Forelimb muscle (tissue), 1 donor: ENCODE measurements around the gene RIMS1. TPM values are rescaled to one million over a fixed set of nuclear protein-coding genes. Genes with fewer than 3 reads are reported as not detected.
"Not testable (repeated sequence)": the region's sequence is repeated elsewhere in the genome, so short reads cannot be mapped to it uniquely, and the experiment has no call there.

Experiments used
- DNase-seq: peaks from one replicate; pipeline ENCODE4 v3.0.0-alpha.2; 2013; ENCODE audit warnings: low read depth
- polyA plus RNA-seq: library from polyadenylated mRNA; unstranded; fragments of 120-200 nt; gene quantifications from one replicate; pipeline ENCODE4 v1.2.1, GENCODE V29; 2013; ENCODE audit not compliant: insufficient read length

Gene RIMS1
- polyA plus RNA-seq, 1 donor: 0.75 TPM

DNA sequence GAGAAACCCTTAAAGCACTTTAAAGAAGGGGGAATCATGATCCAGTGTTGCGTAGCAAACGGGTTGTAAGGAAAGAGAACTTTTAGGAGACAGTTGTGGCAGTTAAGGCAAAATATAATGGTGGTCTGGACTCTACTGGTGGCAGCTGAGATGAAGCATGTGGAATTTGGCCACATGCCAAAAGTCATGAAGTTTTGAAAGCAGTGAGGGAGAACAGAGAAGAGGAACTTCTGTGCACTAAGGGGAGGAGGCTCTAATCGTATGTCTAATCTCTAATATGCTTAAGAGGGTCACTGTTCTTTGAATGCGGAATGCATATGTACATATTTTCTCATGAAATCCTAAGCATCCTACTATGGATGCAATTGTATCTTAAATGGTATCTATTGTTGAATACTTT lies 91.5 kb downstream of the RIMS1 start:
- no peak for DNase-seq

DNA sequence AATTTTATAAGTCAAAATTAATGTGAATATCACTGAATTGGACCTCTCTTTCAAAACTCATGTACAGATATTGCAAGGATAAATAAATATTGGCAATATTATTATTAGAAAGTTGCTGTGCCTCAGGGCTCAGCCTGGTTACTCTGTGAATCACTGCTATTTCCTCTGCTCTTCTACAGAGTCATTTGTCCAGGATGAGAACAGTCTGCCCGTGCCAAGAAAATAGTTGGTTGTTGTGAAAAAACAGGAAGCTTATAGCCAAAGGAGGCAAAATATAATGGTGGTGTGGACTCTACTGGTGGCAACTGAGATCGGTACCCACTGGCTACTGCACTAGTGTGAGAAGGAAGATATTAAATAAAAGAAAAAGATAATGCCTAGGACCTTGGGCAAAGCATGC lies 93.6 kb downstream of the RIMS1 start:
- DNase-seq: no peak

DNA sequence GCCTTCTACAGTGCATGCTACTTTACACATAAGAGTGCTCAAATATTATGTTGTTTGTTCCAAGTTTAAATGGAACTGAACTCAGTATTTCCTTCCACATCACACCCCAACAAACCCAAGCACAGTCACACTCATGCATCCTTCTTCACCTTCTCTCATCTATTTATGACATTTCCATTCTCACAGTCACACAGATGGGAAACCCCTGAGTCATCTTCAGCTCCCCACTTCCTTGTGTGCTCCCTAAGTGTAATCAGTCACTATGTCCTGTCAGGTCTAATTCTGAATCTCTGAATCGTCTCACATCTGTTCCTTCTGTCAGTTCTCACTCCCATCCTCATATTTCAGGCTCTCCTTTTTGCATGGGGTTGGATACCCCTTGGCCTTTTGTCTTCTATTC lies 96.0 kb downstream of the RIMS1 start:
- DNase-seq: no peak

DNA sequence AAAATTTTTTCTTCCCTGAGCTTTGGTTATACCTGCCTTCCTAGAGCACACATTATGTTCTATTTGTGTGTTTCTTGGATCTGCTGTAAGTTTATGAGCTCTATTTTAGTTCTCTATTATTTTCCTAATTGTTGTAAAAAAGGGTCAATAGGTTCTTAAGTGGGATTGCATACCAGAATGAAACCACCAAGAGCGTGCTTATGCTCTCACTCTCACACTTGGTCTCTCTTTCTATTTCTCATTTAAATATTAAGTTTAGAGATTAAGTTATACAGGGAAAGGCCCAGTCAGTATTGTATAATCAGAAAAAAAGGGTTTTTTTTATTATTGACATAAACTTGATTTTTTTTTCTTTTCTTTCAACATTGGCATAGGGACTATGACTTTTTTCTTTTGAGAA lies 96.8 kb downstream of the RIMS1 start:
- no peak for DNase-seq

DNA sequence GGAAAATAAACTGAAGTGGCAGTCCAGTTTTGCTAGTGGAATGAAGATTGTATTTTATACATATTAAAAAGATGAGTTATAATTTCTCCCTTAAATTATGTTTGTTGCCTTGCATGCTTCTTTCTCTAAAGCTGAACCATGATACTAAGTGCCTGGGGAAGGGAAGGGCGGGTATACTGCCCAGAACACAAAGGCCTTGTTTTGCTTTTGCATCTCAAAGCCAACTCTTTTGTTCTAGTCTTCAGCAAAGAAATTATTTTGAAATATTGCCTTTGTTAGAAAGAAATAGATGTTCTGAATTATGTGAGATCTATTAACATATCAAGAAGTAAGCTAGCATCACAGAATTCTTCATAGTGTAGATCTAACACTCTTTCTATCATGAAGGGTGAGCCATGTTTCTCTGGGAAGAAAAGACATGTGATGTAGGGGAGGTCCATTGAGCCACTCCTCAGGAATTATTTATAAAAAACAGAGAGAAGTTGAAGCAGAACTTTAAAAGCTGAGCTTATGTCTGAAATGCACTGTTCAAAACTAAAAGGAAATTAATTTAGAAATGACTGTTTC lies 108.4 kb downstream of the RIMS1 start:
- DNase-seq: no peak

DNA sequence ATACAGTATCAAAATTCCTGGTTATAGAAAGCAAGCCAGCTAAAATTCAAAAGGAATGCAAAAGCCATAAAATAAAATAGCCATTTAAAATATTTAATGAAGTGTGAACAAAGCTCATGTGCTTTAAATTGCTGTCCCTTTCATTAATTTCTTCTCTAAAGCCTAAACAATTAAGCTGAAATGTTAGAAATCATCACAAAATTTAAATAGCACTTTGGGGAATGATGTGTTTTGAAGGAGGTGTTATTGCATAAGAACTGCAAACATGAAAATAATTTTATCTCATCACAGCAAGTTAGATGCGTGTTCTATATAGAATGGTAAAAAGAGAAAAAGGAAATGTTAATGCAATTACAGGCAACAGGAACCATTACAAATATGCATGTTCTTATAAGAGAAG lies 111.0 kb downstream of the RIMS1 start:
- no peak for DNase-seq

DNA sequence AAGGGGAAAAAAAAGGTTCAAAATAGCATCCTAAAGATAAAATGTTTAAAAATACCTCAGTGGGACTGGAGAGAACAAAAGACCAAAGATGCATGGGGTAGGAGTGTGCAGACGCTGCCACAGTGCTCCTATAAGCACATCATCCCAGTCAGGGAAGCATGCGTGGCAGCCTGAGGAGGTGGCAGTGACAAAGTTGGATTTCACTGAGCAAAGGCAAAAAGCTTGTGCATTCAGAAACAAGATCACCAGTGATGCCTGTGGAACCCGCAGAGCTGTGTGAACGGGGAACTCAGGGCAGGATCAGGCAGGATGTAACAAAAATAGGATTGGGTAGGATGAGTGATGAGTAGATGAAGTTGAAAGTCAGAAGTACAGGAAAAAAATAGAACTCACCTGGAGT lies 116.1 kb downstream of the RIMS1 start:
- DNase-seq: no peak

DNA sequence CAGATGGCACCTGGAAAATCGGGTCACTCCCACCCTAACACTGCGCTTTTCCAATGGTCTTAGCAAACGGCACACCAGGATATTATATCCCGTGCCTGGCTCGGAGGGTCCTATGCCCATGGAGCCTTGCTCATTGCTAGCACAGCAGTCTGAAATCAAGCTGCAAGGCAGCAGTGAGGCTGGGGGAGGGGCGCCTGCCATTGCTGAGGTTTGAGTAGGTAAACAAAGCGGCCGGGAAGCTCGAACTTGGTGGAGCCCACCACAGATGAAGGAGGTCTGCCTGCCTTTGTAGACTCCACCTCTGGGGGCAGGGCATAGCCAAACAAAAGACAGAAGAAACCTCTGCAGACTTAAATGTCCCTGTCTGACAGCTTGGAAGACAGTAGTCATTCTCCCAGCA lies 120.2 kb downstream of the RIMS1 start:
- not testable (repeated sequence) for DNase-seq

DNA sequence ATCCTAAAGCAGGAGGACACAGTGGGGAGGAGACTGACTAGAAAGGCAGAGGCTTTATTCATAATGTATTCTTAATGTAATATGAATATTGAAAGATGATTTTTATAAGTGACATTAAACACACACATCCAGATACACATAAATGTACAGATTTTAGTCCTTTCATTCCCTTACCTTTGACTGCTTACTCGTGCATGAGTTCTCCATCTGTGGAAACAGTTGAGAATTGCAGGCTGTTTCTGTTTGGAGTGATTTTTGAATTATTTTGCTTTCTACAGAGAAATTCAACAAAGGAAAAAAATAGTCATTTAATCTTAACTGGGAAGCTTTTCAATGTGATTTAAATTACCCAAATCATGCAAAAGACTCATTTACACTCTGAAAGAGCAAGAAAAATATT lies 136.5 kb downstream of the RIMS1 start:
- no peak for DNase-seq

DNA sequence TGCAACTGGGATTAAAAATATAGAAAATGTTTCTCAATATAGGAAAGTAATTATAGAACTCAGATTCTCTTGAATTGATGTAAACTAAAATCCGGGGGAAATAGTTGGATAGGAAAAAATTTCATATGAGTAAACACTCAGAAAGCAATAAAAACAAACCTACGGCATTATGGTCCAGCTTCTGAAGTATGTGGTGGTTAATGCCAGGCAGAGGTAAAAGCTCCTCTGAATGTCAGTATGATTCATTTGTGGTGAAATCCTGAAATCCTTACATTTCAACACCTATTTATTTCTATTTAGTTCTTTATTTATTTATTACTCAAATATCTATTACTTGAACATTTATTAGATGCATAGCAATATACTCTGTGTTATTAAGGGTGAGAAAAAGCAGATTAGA lies 145.1 kb downstream of the RIMS1 start:
- no peak for DNase-seq

DNA sequence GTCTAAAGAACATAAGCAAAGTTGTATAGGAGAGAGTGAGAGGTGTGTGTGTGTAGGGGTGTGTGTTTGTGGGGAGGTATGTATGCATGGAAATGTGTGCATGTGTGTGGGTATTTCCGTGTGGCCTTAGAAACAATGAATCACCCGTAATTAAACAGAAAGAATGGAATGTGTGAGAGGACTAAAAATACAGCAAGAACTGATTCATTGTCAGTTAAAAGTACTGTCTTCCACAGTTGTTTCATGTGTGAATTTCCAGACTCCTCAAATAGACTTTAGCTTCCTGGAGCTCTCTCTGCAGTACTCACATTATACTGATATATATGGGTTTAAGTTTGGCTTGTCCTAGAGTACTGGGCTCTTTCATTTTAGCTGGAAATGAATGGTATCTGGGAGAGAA lies 145.7 kb downstream of the RIMS1 start:
- DNase-seq: no peak

DNA sequence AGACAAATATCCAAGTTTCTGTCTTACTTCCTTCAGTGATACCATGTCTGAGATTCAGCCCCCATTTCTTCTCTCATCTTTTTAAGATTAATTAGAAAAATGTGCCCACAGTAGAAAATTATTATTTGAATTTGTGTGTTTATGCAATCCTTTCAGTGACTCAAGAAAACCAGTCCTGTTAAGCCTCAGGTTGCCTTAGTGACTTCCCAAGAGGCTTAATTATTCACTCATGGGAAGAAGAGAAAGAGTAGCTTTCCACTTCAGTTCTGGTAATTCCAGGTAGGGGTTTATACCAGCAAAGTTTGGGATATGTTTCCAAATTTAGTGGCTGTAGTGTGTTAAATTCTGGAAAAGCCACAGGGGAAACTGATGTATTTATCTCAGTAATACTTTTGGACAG lies 149.1 kb downstream of the RIMS1 start:
- no peak for DNase-seq

DNA sequence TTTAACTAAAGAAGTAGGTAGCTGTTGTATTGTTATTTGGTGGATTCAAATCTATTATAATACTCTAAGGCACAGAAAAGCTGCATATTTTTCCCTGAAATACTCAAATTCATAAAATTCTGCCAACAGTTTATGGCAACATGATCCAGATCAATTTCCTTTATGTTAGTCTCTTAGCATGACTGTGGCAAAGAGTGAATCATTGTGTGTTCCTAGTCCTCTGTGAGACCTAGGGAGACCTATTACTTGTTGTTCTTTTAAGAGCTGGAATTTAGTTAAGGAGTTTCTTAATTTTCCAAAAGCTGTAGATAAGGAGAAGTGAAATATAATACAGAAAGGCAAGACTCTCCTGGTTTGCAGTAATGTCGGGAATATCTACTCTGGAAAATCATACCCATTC lies 149.6 kb downstream of the RIMS1 start:
- no peak for DNase-seq

DNA sequence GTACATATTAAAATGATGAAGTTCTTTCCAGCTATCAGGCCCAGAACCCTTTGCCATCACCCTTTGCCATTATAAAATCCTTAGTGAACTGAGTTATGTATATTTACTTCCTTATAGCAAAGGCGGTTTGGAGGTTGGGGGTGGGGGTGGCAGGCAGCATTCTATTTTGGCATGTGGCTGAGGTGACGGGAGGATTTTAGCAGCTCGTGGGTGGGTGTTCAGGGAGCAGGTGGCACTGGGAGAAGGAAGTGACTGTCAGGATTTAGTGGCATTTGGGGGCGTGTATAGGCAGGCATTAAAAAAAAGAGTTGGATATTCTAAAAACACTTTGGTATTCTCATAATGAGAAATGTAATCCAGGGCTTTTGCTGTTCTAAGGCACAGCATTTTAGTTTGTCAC lies 150.7 kb downstream of the RIMS1 start:
- DNase-seq: no peak

DNA sequence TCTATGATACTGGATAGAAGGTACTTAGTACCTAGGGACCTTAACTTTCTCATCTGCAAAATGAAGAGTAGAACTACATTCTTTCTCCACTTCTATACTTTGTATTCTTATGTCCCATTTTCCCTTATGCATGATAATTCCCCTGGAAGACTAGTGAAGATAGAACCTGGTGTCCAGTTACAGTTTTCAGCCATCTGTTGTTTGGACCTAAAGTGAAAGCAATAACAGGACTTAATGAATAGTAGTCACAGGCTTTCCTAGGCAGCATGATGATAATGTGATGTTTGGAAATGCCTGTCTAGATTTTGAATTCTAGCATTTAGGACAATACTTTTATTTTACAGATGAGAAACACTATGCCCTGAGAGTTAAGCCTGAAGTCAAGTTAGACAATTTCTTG lies 153.8 kb downstream of the RIMS1 start:
- DNase-seq: no peak

DNA sequence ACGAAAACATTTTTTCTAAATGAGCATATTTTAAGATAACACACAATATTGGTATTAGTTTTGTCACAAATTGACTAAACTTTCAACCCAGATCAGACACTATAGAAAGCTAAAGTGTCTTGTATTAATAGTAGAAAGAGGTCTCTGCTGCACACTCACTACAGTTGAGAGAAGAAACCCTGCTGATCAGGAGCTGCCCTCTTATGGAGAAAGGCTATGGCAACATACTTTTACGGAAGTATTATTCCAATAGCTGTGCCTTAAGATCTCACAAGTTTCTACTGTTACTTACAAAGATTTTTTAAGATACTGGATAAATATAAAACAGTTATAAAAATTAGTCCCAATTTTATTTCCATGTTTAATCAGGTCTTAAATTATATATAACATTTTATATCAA lies 155.7 kb downstream of the RIMS1 start:
- no peak for DNase-seq

DNA sequence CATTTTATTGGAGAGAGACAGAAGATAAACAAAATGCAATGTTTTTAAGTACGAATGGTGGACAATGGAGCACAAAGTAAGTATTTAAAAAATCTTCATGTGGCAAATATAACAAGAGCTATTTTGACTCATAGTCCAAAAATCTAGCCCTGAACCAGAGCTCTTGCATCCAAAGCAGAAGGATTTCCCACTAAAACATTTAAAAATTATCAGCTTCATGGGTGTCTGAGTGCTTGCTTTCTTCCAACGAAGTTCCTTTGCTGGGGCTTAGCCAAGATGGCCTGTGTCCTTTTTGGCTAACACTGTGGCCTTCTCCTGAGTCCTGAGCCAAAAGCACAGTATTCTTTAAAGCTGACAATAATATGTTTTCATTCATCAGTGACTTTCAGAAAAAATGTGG lies 161.7 kb downstream of the RIMS1 start:
- DNase-seq: no peak

DNA sequence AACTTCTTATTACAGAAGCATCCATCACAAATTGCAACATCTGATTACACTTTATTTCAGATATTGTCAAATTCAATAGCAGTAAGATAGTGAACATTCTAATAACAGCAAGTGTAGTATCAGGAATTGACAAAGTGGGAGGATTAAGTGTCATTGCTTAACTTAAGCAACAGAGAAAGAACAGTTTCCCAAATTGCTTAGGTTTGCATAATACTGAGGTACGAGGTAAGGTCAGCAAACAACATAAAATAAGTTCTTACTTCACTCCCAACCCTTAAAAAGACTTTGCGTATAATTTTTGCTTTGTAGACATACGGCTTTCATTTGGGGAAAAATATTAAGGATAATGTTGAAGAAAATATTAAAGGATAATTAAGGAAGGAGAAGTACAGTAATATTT lies 163.0 kb downstream of the RIMS1 start:
- DNase-seq: no peak

DNA sequence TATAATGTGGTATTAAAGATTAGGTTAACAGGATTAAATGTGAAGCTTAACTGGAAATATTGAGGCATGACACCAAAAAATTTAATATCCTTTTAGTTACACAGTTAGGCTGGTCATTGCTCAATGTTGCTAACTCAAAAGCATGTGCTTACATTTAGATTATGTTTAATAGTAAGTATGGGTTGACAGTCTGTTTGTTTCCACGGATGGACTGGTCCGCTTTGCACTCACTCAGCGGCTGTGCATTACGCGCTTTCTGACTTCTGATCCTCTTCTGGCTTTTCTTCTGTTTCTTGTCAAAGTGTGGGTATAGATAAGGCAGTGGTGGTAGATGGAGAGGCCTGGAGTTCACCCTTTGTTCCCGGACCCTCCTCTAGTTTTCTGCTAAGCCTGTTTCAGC lies 174.9 kb downstream of the RIMS1 start:
- DNase-seq: no peak

DNA sequence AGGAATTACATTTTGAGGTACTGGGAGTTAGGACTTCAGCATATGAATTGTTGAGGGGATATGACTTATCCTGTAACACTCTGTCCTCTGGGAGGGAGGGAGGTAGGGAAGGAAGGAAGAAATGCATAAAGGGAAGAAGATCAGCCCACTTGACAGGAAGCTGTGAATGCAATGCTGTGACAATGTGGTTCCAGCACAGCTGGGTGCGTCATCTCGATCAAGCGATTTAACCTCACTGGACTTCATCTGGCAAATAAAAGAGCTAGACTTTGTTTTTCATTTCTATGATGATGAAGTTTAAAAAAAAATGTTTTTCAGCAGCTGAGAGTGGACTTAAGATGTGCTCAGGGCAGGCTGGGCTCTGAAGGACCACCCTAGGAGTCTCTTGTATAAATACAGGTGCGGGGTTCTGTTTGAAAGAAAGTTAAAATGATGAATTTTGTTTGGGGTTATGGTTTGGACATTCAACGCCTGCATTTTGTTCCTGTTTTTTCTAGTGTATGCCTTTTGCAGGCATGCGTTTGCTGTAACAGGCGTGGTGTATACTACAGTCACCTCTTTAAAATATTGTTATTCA lies 178.1 kb downstream of the RIMS1 start:
- DNase-seq: no peak

DNA sequence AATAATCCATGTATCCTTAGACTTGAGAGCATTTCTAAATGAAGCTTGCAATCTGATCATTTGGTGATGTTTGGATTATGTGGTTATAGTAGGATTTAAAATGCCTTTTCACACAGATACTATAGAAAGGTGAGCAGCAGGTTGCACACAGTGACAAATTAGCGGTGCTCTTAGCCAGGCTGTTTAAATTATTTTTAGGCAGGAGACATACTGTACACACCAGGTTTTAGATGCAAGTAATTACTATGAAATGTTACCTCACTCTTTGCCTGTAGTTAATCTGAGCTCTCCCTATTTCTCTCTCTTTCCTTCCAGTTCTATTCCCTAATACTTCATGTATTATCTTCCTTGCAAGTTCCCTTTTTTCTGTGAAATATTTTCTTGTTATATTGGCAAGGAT lies 191.7 kb downstream of the RIMS1 start:
- DNase-seq: no peak

DNA sequence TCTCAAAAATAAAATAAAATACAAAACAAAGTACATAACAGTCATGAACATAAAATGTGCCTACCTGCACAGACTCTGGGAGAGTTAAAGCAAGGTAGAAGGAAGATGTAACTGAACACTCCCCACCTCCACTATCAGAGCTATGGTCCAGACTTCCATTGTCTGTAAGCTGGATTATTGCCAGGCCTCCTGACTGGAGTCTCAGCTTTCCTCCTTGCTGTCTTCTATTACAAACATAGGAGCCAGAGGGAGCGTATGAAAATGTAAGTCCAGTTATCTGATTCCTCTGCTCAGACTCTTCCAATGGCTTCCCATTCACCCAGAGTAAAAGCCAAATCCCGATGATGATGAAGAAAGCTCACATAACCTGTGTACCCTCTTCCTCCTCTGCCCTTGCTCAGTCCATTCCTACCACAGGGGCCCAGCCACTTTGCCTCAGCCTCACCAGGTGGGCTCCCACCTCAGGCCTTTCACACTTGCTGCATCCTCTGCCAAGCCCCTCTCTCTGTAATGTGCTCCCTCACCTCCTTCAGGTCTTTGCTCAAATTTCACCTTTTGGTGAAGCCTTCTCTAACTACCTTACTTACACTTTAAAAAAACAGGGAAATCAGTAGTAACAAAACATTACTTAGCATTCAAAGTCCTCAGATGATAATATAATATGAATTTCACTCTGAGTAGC lies 194.1 kb downstream of the RIMS1 start:
- no peak for DNase-seq

DNA sequence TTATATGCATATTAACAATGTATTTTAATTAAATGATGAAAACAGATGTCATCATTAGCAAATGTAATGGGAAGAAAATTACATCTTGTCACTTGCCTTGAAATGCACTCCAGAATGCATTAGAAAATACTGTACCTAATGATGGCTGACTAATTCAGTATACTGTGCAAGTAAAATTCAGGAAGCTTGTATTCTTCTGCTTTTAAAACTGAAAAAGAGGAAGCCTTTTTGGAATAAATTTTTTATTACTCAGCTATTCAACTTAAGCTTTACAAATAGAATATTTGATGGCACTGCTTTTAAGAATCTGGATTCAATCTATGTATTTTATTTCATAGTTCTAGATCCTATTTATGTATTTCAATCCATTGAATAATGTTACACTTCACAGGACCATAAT lies 195.5 kb downstream of the RIMS1 start:
- no peak for DNase-seq

DNA sequence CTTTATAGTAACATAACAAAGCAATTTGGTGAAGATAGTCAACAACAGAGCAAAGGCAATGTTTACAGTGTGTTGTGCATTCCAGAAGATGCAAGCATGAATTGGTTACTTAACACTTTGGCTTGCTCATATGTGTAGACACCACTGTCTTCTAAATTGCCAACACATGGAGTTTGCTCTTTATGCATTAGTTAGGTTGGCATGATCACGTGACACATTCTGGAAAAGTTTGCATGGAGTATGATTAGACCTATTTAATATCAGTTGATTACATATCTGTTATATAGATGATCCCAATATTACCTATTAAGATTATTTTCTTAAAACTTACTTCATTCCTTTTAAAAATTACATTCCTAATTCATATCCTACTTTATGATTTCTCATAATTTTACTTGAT lies 197.6 kb downstream of the RIMS1 start:
- no peak for DNase-seq
